ENCODE data around the gene CPNE1. TPM values are rescaled to one million over a fixed set of nuclear protein-coding genes. Genes with fewer than 3 reads are reported as not detected.

Gene CPNE1
- total RNA-seq, 1 donor from 2014 or later: 293 TPM

DNA sequence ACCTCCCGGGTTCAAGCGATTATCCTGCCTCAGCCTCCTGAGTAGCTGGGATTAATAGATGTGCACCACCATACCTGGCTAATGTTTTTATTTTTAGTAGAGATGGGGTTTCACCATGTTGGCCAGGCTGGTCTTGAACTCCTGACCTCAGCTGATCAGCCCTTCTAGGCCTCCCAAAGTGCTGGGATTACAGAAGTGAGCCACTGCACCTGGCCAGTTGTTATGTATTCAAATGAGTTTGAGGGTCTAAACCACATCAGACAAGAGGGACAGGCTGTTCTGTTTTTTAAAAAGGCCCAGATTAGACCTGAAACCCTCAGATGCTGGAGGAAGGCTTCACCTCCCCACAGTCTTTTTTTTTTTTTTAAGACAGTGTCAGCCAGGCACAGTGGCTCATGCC, 53.2 kb downstream of the CPNE1 start:
- H3K4me1 Mint-ChIP-seq (ENCODE audit: low read depth): no peaks in the 10 kb centered on the region

DNA sequence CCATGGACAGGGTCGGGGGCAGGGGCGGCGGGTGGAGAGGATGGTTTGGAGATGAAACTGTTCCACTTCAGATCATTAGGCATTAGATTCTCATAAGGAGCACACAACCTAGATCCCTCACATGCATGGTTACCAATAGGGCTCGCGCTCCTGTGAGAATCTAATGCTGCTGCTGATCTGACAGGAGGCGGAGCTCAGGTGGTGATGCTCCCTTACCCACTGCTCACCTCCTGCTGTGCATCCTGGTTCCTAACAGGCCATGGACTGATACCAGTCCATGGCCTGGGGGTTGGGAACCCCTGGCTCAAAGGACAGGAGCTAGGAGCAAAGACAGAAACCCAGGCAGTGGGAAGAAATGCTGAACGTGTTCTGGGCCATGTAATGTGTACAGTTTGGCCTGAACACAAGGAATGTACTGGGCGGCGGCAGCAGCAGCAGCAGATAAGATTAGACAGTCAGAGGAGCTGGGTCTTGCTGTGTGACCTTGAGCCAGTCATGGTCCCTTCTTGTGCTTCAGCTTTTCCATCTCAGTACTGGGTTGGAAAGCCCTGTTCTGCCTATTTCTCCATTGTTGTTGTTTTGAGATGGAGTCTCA, 53.8 kb downstream of the CPNE1 start:
- Mint-ChIP-seq H3K9me3 (ENCODE audit: low read depth) (no peaks in the 10 kb centered on the region), H3K27ac (no peak overlapping the region), H3K36me3 (ENCODE audit: insufficient read depth) (no peaks in the 10 kb centered on the region), H3K4me3 (ENCODE audit: low read depth) (no peak overlapping the region), H3K27me3 (peaks cover 17% of the 10 kb centered on the region), H3K4me1 (ENCODE audit: low read depth) (no peaks in the 10 kb centered on the region)
- TF ChIP-seq, protein P1, sequence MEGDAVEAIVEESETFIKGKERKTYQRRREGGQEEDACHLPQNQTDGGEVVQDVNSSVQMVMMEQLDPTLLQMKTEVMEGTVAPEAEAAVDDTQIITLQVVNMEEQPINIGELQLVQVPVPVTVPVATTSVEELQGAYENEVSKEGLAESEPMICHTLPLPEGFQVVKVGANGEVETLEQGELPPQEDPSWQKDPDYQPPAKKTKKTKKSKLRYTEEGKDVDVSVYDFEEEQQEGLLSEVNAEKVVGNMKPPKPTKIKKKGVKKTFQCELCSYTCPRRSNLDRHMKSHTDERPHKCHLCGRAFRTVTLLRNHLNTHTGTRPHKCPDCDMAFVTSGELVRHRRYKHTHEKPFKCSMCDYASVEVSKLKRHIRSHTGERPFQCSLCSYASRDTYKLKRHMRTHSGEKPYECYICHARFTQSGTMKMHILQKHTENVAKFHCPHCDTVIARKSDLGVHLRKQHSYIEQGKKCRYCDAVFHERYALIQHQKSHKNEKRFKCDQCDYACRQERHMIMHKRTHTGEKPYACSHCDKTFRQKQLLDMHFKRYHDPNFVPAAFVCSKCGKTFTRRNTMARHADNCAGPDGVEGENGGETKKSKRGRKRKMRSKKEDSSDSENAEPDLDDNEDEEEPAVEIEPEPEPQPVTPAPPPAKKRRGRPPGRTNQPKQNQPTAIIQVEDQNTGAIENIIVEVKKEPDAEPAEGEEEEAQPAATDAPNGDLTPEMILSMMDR (IDR thresholded peaks at IDR 0.05; ENCODE audit: unreplicated experiment): no peak
- DNase-seq (ENCODE audit: low spot score, unreplicated experiment): no peak

More for the DNA sequence above, 53.2 kb downstream of the CPNE1 start:
- Mint-ChIP-seq H3K27ac (no peak overlapping the region), H3K36me3 (ENCODE audit: insufficient read depth) (no peaks in the 10 kb centered on the region), H3K9me3 (ENCODE audit: low read depth) (no peaks in the 10 kb centered on the region), H3K4me3 (ENCODE audit: low read depth) (no peak overlapping the region), H3K27me3 (peaks cover 17% of the 10 kb centered on the region)
- no peak for DNase-seq (ENCODE audit: low spot score, unreplicated experiment)
- TF ChIP-seq, protein P1 (IDR thresholded peaks at IDR 0.05; ENCODE audit: unreplicated experiment): no peak

DNA sequence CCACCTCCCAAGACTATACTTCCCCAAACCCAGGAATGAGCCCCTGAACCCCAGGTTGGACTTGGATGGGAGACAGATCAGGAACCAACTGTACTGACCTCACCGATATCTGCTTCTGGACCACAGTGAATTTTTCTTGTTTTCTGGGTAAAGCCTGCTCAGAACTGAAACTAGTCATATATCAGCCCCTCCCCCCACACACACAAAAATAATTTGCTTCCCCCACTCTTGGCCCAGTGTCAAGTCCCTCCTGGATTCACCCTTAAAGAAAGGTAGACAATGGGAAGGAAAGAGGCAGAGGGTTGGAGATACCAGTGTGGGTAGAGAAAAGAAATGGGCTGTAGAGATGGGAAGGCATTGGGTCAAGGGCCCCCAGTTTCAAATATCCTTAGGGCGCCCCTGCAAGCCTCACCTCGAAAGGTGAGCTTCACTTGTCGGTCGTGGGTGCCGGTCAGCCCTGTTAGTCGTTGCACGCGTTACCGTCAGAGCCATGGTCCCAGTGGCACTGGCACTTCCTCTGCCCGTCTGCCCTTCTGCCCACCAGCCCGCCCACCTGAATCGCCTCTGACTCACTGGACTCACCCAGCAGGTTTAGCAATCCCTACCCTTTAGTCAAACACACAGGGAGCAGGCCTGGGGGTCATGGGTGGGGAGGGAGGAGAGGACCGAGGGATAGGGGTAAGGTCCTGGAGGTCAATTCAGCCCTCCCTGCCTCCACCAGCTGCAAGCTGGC, 57.5 kb downstream of the CPNE1 start:
- TF ChIP-seq, protein P1 (IDR thresholded peaks at IDR 0.05; ENCODE audit: unreplicated experiment): no peak
- no peak for DNase-seq (ENCODE audit: low spot score, unreplicated experiment)
- Mint-ChIP-seq H3K9me3 (ENCODE audit: low read depth) (no peaks in the 10 kb centered on the region), H3K36me3 (ENCODE audit: insufficient read depth) (no peaks in the 10 kb centered on the region), H3K4me3 (ENCODE audit: low read depth) (no peak overlapping the region), H3K4me1 (ENCODE audit: low read depth) (no peaks in the 10 kb centered on the region), H3K27me3 (peaks cover 34% of the 10 kb centered on the region), H3K27ac (no peak overlapping the region)

DNA sequence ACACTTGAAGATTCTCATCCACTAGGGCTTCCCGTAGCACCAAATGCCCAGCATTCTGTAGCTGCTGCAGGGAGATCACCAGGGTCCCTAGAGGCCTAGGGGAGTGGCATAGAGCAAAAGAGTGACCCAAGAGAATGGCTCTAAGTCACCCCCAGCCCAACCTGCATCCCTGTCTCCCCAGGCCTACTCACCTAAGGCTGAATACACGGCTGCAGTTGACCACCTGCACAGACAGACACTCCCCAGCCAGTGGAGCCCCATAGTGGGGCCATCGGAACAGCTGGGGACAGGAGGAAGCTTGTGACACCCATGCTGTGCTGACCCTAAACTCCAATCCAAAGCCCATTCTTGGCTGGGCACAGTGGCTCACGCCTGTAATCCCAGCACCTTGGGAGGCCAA, 58.6 kb downstream of the CPNE1 start:
- H3K27me3 Mint-ChIP-seq: peaks cover 41% of the 10 kb centered on the region
- no peaks in the 10 kb centered on the region for H3K9me3 Mint-ChIP-seq (ENCODE audit: low read depth)

DNA sequence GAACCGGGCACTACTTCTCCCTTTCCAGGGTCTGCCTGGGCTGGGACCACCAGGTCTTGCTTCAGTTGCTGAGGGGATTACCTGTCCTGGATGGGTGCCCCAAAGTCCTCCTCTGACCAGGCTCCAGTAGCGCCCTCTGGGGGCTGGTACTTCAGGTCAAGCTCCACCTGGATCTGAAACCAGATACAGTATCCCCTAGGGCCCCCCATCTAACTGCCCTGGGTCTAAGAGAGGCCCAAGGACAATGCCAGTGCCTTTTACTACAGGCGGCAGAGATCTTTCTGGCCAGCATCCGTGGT, 60.3 kb downstream of the CPNE1 start:
- Mint-ChIP-seq H3K27ac (no peak overlapping the region), H3K36me3 (ENCODE audit: insufficient read depth) (no peaks in the 10 kb centered on the region), H3K4me3 (ENCODE audit: low read depth) (no peak overlapping the region), H3K9me3 (ENCODE audit: low read depth) (no peaks in the 10 kb centered on the region), H3K4me1 (ENCODE audit: low read depth) (peaks cover 1% of the 10 kb centered on the region), H3K27me3 (peaks cover 57% of the 10 kb centered on the region)
- no peak for DNase-seq (ENCODE audit: low spot score, unreplicated experiment)
- TF ChIP-seq, protein P1 (IDR thresholded peaks at IDR 0.05; ENCODE audit: unreplicated experiment): peak; percentile 28

More for the DNA sequence above, 58.6 kb downstream of the CPNE1 start:
- peaks cover 1% of the 10 kb centered on the region for H3K4me1 Mint-ChIP-seq (ENCODE audit: low read depth)
- DNase-seq (ENCODE audit: low spot score, unreplicated experiment): no peak
- TF ChIP-seq, protein P1 (IDR thresholded peaks at IDR 0.05; ENCODE audit: unreplicated experiment): no peak
- H3K27ac Mint-ChIP-seq: no peak overlapping the region
- no peaks in the 10 kb centered on the region for H3K36me3 Mint-ChIP-seq (ENCODE audit: insufficient read depth)
- no peak overlapping the region for H3K4me3 Mint-ChIP-seq (ENCODE audit: low read depth)
